ENCODE measurements around the gene CST9L.

CST9L gene

DNA sequence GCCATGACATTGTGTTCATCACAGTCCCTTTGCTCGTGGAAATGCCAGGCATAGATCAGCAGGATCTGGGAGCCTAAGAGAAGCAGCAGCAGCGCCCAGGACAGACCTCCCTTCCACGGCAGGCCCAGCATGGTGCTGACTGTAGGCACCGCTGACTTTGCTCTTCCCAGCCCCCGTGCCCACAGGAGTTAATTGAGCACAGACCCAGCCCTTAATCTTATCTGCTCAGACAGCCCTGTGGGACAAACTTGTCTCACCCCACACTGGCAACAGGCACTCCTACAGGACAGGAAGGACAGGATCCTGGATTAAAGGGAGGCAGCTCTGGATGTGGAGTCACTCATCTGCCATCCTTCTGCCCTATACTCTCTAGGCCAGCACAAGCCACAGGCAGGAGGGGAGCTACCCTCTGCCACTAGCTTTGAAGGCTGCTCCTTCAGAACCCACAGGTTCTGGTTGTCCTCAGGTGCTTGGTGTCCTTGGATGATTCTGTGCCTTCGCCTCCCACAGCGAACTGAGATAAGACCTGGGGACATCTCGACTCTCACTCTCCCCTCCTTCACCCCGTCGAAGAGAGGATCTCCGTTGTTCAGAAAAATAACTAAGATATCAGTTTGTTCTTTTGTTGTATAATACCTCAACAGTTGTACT, at the start of gene CST9L:
Gene CST9L, minus strand, starts transcription at position 165 of the 651 bp plus-strand sequence. Its CDS starts 34 bp downstream, at position 131.
- no peaks in the 10 kb centered on the region for H3K4me1 Mint-ChIP-seq (ENCODE audit: low read depth)
- no peak within 1 kb of the TSS for H3K27ac Mint-ChIP-seq
- no peaks in the 10 kb centered on the region for H3K9me3 Mint-ChIP-seq (ENCODE audit: low read depth)
- no peaks in the 10 kb centered on the region for H3K36me3 Mint-ChIP-seq
- H3K27me3 Mint-ChIP-seq: peaks cover 1% of the 10 kb centered on the region
- H3K4me3 Mint-ChIP-seq: no peak within 1 kb of the TSS

DNA sequence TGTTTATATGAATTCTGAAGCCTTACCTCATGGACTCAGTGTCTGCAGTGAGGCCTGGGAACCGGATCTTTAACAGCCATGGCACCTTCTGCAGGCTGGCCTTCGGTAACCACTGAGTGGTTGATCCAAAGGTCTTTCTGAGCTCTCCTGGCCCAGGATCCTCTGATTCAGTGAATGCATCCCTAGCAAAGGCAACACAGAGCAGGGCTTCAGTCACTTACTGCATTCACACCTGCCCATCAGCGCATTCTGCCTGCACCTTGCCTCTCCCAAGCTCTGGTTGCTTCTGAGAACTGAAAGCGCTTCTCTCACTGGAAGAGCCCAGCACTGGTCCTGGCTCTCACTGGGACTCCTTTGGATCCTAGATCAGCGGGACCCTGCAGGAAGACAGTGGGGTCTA, 45.9 kb upstream of the CST9L start:
- Mint-ChIP-seq H3K27ac (no peak overlapping the region), H3K9me3 (ENCODE audit: low read depth) (no peaks in the 10 kb centered on the region), H3K4me1 (ENCODE audit: low read depth) (no peaks in the 10 kb centered on the region), H3K36me3 (no peaks in the 10 kb centered on the region), H3K27me3 (peaks cover 4% of the 10 kb centered on the region), H3K4me3 (no peak overlapping the region)

DNA sequence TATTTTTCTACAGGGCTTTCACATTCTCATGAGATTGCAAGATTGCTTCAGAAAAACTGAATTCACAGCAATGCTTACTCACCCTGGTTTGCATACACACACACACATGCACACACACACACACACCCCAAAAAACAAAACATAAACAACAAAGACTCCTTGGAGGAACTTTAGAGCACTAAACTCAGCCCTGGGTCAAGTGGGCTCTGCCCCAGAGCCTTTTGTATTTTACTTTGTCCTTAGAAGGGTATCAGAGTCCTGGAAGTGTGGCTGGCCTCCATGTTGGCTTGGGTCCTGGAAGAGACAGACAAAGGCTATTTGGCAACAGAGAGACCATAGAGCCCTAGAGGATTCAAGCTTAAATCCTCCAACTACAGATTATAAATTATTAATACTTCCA, 45.4 kb upstream of the CST9L start:
- H3K9me3 Mint-ChIP-seq (ENCODE audit: low read depth): no peaks in the 10 kb centered on the region
- H3K4me1 Mint-ChIP-seq (ENCODE audit: low read depth): no peaks in the 10 kb centered on the region
- H3K4me3 Mint-ChIP-seq: no peak overlapping the region
- H3K27ac Mint-ChIP-seq: no peak overlapping the region
- peaks cover 4% of the 10 kb centered on the region for H3K27me3 Mint-ChIP-seq
- no peaks in the 10 kb centered on the region for H3K36me3 Mint-ChIP-seq

GRCh38 chr20:23612396-23612795, 44.1 kb upstream of the CST9L start:
- Mint-ChIP-seq H3K27ac (no peak overlapping the region), H3K36me3 (no peaks in the 10 kb centered on the region)

GRCh38 chr20:23609486-23610109, 41.3 kb upstream of the CST9L start:
- Mint-ChIP-seq H3K27me3 (no peaks in the 10 kb centered on the region), H3K4me3 (no peak overlapping the region), H3K27ac (no peak overlapping the region), H3K9me3 (ENCODE audit: low read depth) (no peaks in the 10 kb centered on the region), H3K36me3 (no peaks in the 10 kb centered on the region), H3K4me1 (ENCODE audit: low read depth) (no peaks in the 10 kb centered on the region)

More at GRCh38 chr20:23612396-23612795, 44.1 kb upstream of the CST9L start:
- no peak overlapping the region for H3K4me3 Mint-ChIP-seq
- no peaks in the 10 kb centered on the region for H3K9me3 Mint-ChIP-seq (ENCODE audit: low read depth)
- no peaks in the 10 kb centered on the region for H3K27me3 Mint-ChIP-seq
- H3K4me1 Mint-ChIP-seq (ENCODE audit: low read depth): no peaks in the 10 kb centered on the region

GRCh38 chr20:23608251-23608846, 40.1 kb upstream of the CST9L start:
- no peak overlapping the region for H3K4me3 Mint-ChIP-seq
- H3K9me3 Mint-ChIP-seq (ENCODE audit: low read depth): no peaks in the 10 kb centered on the region
- no peaks in the 10 kb centered on the region for H3K36me3 Mint-ChIP-seq
- H3K27me3 Mint-ChIP-seq: no peaks in the 10 kb centered on the region
- no peaks in the 10 kb centered on the region for H3K4me1 Mint-ChIP-seq (ENCODE audit: low read depth)
- H3K27ac Mint-ChIP-seq: no peak overlapping the region

- no peaks in the 10 kb centered on the region for H3K9me3 Mint-ChIP-seq (ENCODE audit: low read depth)
- no peak overlapping the region for H3K27ac Mint-ChIP-seq
- H3K27me3 Mint-ChIP-seq: no peaks in the 10 kb centered on the region
- H3K4me1 Mint-ChIP-seq (ENCODE audit: low read depth): no peaks in the 10 kb centered on the region
- no peaks in the 10 kb centered on the region for H3K36me3 Mint-ChIP-seq
- no peak overlapping the region for H3K4me3 Mint-ChIP-seq
Observed at GRCh38 chr20:23607497-23608245, 39.4 kb upstream of the CST9L start.

DNA sequence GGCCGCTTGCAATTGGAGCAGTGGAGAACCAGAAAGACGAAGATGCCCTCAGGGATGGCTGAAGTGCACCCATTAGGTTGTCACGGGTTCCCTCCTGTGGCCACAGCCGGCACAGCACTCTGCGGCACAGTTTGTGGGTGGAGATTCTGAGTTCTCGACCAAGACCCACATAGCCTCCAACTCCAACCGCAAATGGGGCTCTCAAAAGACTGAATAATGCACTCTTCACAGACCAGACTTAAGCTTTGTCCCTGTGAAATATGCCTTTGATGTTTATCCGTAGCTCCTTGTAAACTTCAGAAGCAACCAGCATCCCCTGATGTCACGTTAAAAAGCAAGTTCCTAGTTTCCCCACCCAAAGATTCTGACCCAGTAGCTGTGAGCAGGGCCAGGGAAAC, 38.4 kb upstream of the CST9L start:
- H3K4me3 Mint-ChIP-seq: no peak overlapping the region
- no peaks in the 10 kb centered on the region for H3K36me3 Mint-ChIP-seq
- no peaks in the 10 kb centered on the region for H3K27me3 Mint-ChIP-seq
- H3K9me3 Mint-ChIP-seq (ENCODE audit: low read depth): no peaks in the 10 kb centered on the region
- no peak overlapping the region for H3K27ac Mint-ChIP-seq
- H3K4me1 Mint-ChIP-seq (ENCODE audit: low read depth): no peaks in the 10 kb centered on the region

DNA sequence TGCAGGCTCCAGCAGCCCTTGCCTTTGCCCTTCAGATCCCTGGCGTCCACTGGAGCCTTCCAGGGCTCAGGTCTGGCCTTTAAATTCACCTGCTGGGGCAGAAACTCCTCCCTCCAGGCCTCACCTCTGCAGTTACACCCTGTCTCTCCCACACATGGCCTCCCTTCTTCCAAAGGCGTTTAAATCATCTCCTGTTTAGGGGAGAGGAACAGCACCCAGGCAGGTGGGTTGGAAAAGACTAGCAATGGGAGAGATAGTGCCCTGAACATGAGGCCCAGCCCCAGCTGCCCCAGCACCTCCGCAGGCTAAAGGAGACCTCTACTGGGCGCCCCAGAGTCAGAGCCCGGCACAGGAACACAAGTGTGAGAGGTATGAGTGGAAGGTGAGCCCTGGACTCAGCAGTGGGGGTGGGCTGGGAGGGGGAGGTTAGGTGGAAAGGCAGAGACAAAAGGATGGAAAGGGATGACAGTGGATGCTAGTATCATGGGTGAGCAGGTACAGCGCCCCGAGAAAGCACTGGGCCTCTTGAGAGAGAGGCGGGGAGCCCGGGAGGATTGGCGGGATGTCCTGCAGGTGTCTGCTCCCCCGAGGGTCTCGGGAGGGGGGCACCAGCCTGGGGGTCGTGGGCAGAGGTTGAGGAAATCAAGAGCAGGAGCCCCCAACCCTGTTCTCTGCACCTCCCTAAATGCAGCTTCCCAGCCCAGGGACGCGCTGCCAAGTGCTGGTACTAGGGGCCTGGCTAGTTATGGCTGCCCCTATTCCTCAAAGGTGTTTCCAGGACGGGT, 37.8 kb upstream of the CST9L start, which contains the start of gene CST9:
Gene CST9, minus strand, starts transcription at position 51 of the 785 bp plus-strand sequence. CDS start 53 bp downstream, outside the sequence.
- H3K4me3 Mint-ChIP-seq: no peak within 1 kb of the TSS
- no peaks in the 10 kb centered on the region for H3K9me3 Mint-ChIP-seq (ENCODE audit: low read depth)
- no peaks in the 10 kb centered on the region for H3K36me3 Mint-ChIP-seq
- H3K4me1 Mint-ChIP-seq (ENCODE audit: low read depth): no peaks in the 10 kb centered on the region
- H3K27ac Mint-ChIP-seq: no peak within 1 kb of the TSS
- H3K27me3 Mint-ChIP-seq: no peaks in the 10 kb centered on the region

- Mint-ChIP-seq H3K4me1 (ENCODE audit: low read depth) (no peaks in the 10 kb centered on the region), H3K27me3 (no peaks in the 10 kb centered on the region), H3K27ac (no peak overlapping the region)
Observed at GRCh38 chr20:23604306-23604705, 36.0 kb upstream of the CST9L start.

GRCh38 chr20:23603321-23603720, 35.0 kb upstream of the CST9L start:
- H3K4me3 Mint-ChIP-seq: no peak overlapping the region
- no peaks in the 10 kb centered on the region for H3K4me1 Mint-ChIP-seq (ENCODE audit: low read depth)
- H3K27ac Mint-ChIP-seq: no peak overlapping the region
- no peaks in the 10 kb centered on the region for H3K9me3 Mint-ChIP-seq (ENCODE audit: low read depth)
- H3K27me3 Mint-ChIP-seq: no peaks in the 10 kb centered on the region
- H3K36me3 Mint-ChIP-seq: no peaks in the 10 kb centered on the region

More at GRCh38 chr20:23604306-23604705, 36.0 kb upstream of the CST9L start:
- Mint-ChIP-seq H3K4me3 (no peak overlapping the region), H3K9me3 (ENCODE audit: low read depth) (no peaks in the 10 kb centered on the region), H3K36me3 (no peaks in the 10 kb centered on the region)

DNA sequence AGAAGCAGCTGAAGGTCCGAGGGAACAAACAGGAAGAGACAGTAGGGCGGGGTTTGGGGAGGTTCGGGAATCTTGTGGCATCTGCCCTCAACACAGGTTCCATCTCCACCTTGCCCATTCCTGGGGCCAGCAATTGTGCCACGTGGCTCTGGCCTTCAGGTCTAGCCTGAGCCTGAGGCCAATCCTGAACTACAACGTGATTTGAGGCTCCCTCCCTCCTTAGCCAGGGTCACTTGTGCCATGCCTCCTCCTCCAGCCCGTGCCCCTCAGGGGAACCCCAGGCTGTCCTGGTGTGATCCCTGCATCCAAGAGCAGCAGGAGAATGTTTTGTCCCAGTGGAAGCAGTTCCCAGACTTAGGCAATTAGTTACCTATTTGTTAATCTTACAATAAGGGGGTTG, 34.4 kb upstream of the CST9L start:
- no peaks in the 10 kb centered on the region for H3K9me3 Mint-ChIP-seq (ENCODE audit: low read depth)
- no peaks in the 10 kb centered on the region for H3K36me3 Mint-ChIP-seq
- no peak overlapping the region for H3K27ac Mint-ChIP-seq
- H3K4me3 Mint-ChIP-seq: no peak overlapping the region
- no peaks in the 10 kb centered on the region for H3K27me3 Mint-ChIP-seq
- H3K4me1 Mint-ChIP-seq (ENCODE audit: low read depth): no peaks in the 10 kb centered on the region

DNA sequence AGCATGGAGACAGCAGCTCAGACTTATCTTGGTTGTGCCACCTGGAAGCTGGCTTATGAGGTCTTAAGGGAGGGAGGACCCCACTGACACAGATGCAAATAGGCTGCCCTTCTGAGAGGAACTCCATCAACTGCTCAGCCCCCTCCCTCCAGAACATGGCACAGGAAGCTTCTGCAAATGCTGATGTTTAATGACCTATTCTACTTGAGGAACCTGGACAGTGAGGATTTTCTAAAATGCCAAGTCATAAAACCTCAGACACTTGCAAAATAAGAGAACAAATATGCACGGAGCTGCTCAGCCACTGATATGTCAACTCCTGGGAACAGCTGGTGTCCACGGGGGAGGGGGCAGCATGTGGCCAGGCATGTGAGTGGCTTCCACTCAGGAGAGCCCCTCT, 34.0 kb upstream of the CST9L start:
- no peaks in the 10 kb centered on the region for H3K4me1 Mint-ChIP-seq (ENCODE audit: low read depth)
- H3K36me3 Mint-ChIP-seq: no peaks in the 10 kb centered on the region
- H3K4me3 Mint-ChIP-seq: no peak overlapping the region
- no peaks in the 10 kb centered on the region for H3K27me3 Mint-ChIP-seq
- no peak overlapping the region for H3K27ac Mint-ChIP-seq
- no peaks in the 10 kb centered on the region for H3K9me3 Mint-ChIP-seq (ENCODE audit: low read depth)

- no peak overlapping the region for H3K4me3 Mint-ChIP-seq
- H3K4me1 Mint-ChIP-seq (ENCODE audit: low read depth): no peaks in the 10 kb centered on the region
- H3K36me3 Mint-ChIP-seq: no peaks in the 10 kb centered on the region
- H3K27me3 Mint-ChIP-seq: no peaks in the 10 kb centered on the region
- H3K9me3 Mint-ChIP-seq (ENCODE audit: low read depth): no peaks in the 10 kb centered on the region
- no peak overlapping the region for H3K27ac Mint-ChIP-seq
Observed at GRCh38 chr20:23601715-23602114, 33.4 kb upstream of the CST9L start.

Measured in activated naive CD8-positive, alpha-beta T cell (primary cell).